Measurements from ENCODE around the gene HSD17B14. TPM values are rescaled to one million over a fixed set of nuclear protein-coding genes. Genes with fewer than 3 reads are reported as not detected.
"Not testable (repeated sequence)": the region's sequence is repeated elsewhere in the genome, so short reads cannot be mapped to it uniquely, and the experiment has no call there.

Gene HSD17B14
- total and polyA plus RNA-seq, 2 donors: 9.9 to 20.4 TPM

- H3K4me1 ChIP-seq (ENCODE audit: control insufficient read depth in 2 of 2, insufficient read depth in 2 of 2, low read length in 2 of 2); H3K36me3 ChIP-seq (ENCODE audit: control insufficient read depth in 2 of 2, insufficient read depth in 2 of 2, low read length in 1 of 2); H3K27ac ChIP-seq (ENCODE audit: low read depth in 1 of 2, low read length in 1 of 2); H3K4me3 ChIP-seq (ENCODE audit: low read length in 2 of 2); DNase-seq (ENCODE audit: low read depth in 6 of 9, low spot score in 9 of 9); H3K9me3 ChIP-seq (ENCODE audit: control insufficient read depth in 2 of 2, insufficient read depth in 1 of 2, low read length in 1 of 2): not testable (repeated sequence)
- 60% methylated on average over 6 of the region's 6 CpGs for WGBS
- H3K27me3 ChIP-seq (ENCODE audit: control insufficient read depth in 2 of 2, insufficient read depth in 1 of 2, low read length in 1 of 2): peaks cover 0 to 18% of the 10 kb centered on the region in 2 donors
Observed at GRCh38 chr19:48768171-48768753, 68.0 kb downstream of the HSD17B14 start.

GRCh38 chr19:48765816-48766215, 70.5 kb downstream of the HSD17B14 start:
- DNase-seq (ENCODE audit: low read depth in 6 of 9, low spot score in 9 of 9); H3K36me3 ChIP-seq (ENCODE audit: control insufficient read depth in 2 of 2, insufficient read depth in 2 of 2, low read length in 1 of 2); H3K4me3 ChIP-seq (ENCODE audit: low read length in 2 of 2); H3K27ac ChIP-seq (ENCODE audit: low read depth in 1 of 2, low read length in 1 of 2); H3K9me3 ChIP-seq (ENCODE audit: control insufficient read depth in 2 of 2, insufficient read depth in 1 of 2, low read length in 1 of 2); H3K4me1 ChIP-seq (ENCODE audit: control insufficient read depth in 2 of 2, insufficient read depth in 2 of 2, low read length in 2 of 2): not testable (repeated sequence)
- peaks cover 0 to 35% of the 10 kb centered on the region in 2 donors for H3K27me3 ChIP-seq (ENCODE audit: control insufficient read depth in 2 of 2, insufficient read depth in 1 of 2, low read length in 1 of 2)
- WGBS: 74% methylated on average over 5 of the region's 5 CpGs

Other genes starting within 250 kb of the HSD17B14 start
Only the 30 nearest of the 33 such genes appear.
- gene FAM83E, start 221.4 kb downstream of the HSD17B14 start, total RNA-seq: 0.33 TPM
- gene FAM83E, start 221.4 kb downstream of the HSD17B14 start, polyA plus RNA-seq: 2.2 TPM
- 2,287 TPM for gene RPL18, start 217.3 kb downstream of the HSD17B14 start, total RNA-seq
- 2,606 TPM for gene RPL18, start 217.3 kb downstream of the HSD17B14 start, polyA plus RNA-seq
- 4.6 TPM for gene SPHK2, start 217.0 kb downstream of the HSD17B14 start, total RNA-seq
- gene SPHK2, start 217.0 kb downstream of the HSD17B14 start, polyA plus RNA-seq: 13.4 TPM
- gene DBP, start 199.1 kb downstream of the HSD17B14 start, total RNA-seq: 15.8 TPM
- gene DBP, start 199.1 kb downstream of the HSD17B14 start, polyA plus RNA-seq: 21.2 TPM
- 9.8 TPM for gene CA11, start 190.3 kb downstream of the HSD17B14 start, total RNA-seq
- 15.3 TPM for gene CA11, start 190.3 kb downstream of the HSD17B14 start, polyA plus RNA-seq
- 0.09 TPM for gene NTN5, start 163.5 kb downstream of the HSD17B14 start, total RNA-seq
- 3.5 TPM for gene NTN5, start 163.5 kb downstream of the HSD17B14 start, polyA plus RNA-seq
- gene FUT2, start 140.5 kb downstream of the HSD17B14 start, total RNA-seq: 0.66 TPM
- 3.2 TPM for gene FUT2, start 140.5 kb downstream of the HSD17B14 start, polyA plus RNA-seq
- gene MAMSTR, start 116.8 kb downstream of the HSD17B14 start, total RNA-seq: 0.38 TPM
- gene MAMSTR, start 116.8 kb downstream of the HSD17B14 start, polyA plus RNA-seq: 1.2 TPM
- 3.3 TPM for gene RASIP1, start 95.9 kb downstream of the HSD17B14 start, total RNA-seq
- 15.6 TPM for gene RASIP1, start 95.9 kb downstream of the HSD17B14 start, polyA plus RNA-seq
- gene IZUMO1, start 89.6 kb downstream of the HSD17B14 start, total RNA-seq: 0.05 TPM
- gene IZUMO1, start 89.6 kb downstream of the HSD17B14 start, polyA plus RNA-seq: 0.18 TPM
- 0.52 TPM for gene FUT1, start 83.8 kb downstream of the HSD17B14 start, total RNA-seq
- 1.3 TPM for gene FUT1, start 83.8 kb downstream of the HSD17B14 start, polyA plus RNA-seq
- gene FGF21, start 81.0 kb downstream of the HSD17B14 start, total RNA-seq: not detected
- gene FGF21, start 81.0 kb downstream of the HSD17B14 start, polyA plus RNA-seq: 0.11 TPM
- gene BCAT2, start 25.5 kb downstream of the HSD17B14 start, total RNA-seq: 18.9 TPM
- 37.5 TPM for gene BCAT2, start 25.5 kb downstream of the HSD17B14 start, polyA plus RNA-seq
- gene PLEKHA4, start 32.1 kb upstream of the HSD17B14 start, total RNA-seq: 4.1 TPM
- gene PLEKHA4, start 32.1 kb upstream of the HSD17B14 start, polyA plus RNA-seq: 17.3 TPM
- 12.1 TPM for gene PPP1R15A, start 35.9 kb upstream of the HSD17B14 start, total RNA-seq
- gene PPP1R15A, start 35.9 kb upstream of the HSD17B14 start, polyA plus RNA-seq: 40.0 TPM
- not detected for gene TULP2, start 62.3 kb upstream of the HSD17B14 start, total RNA-seq
- 0.02 TPM for gene TULP2, start 62.3 kb upstream of the HSD17B14 start, polyA plus RNA-seq
- gene NUCB1, start 63.8 kb upstream of the HSD17B14 start, total RNA-seq: 42.3 TPM
- 119 TPM for gene NUCB1, start 63.8 kb upstream of the HSD17B14 start, polyA plus RNA-seq
- gene DHDH, start 97.2 kb upstream of the HSD17B14 start, total RNA-seq: 0.28 TPM
- gene DHDH, start 97.2 kb upstream of the HSD17B14 start, polyA plus RNA-seq: 1.0 TPM
- gene BAX, start 118.4 kb upstream of the HSD17B14 start, total RNA-seq: 62.6 TPM
- 126 TPM for gene BAX, start 118.4 kb upstream of the HSD17B14 start, polyA plus RNA-seq
- 1,031 TPM for gene FTL, start 128.8 kb upstream of the HSD17B14 start, total RNA-seq
- gene FTL, start 128.8 kb upstream of the HSD17B14 start, polyA plus RNA-seq: 8,316 TPM
- gene GYS1, start 156.8 kb upstream of the HSD17B14 start, total RNA-seq: 14.0 TPM
- 22.2 TPM for gene GYS1, start 156.8 kb upstream of the HSD17B14 start, polyA plus RNA-seq
- gene RUVBL2, start 157.4 kb upstream of the HSD17B14 start, total RNA-seq: 107 TPM
- 52.0 TPM for gene RUVBL2, start 157.4 kb upstream of the HSD17B14 start, polyA plus RNA-seq
- gene LHB, start 180.6 kb upstream of the HSD17B14 start, total RNA-seq: not detected
- 1.2 TPM for gene LHB, start 180.6 kb upstream of the HSD17B14 start, polyA plus RNA-seq
- gene CGB3, start 187.8 kb upstream of the HSD17B14 start, total RNA-seq: 0.14 TPM
- gene CGB3, start 187.8 kb upstream of the HSD17B14 start, polyA plus RNA-seq: 0.37 TPM
- gene CGB2, start 195.4 kb upstream of the HSD17B14 start, total RNA-seq: not detected
- 0.11 TPM for gene CGB2, start 195.4 kb upstream of the HSD17B14 start, polyA plus RNA-seq
- gene CGB1, start 200.4 kb upstream of the HSD17B14 start, total RNA-seq: not detected
- gene CGB1, start 200.4 kb upstream of the HSD17B14 start, polyA plus RNA-seq: not detected
- gene CGB5, start 207.4 kb upstream of the HSD17B14 start, total RNA-seq: 0.19 TPM
- 0.98 TPM for gene CGB5, start 207.4 kb upstream of the HSD17B14 start, polyA plus RNA-seq
- 0.14 TPM for gene CGB8, start 212.6 kb upstream of the HSD17B14 start, total RNA-seq
- 0.27 TPM for gene CGB8, start 212.6 kb upstream of the HSD17B14 start, polyA plus RNA-seq
- 0.33 TPM for gene CGB7, start 221.3 kb upstream of the HSD17B14 start, total RNA-seq
- 6.7 TPM for gene CGB7, start 221.3 kb upstream of the HSD17B14 start, polyA plus RNA-seq
- gene NTF4, start 228.3 kb upstream of the HSD17B14 start, total RNA-seq: 6.7 TPM
- 30.1 TPM for gene NTF4, start 228.3 kb upstream of the HSD17B14 start, polyA plus RNA-seq